Retinal pigment epithelial cell (primary cell): Measurements from ENCODE around the gene DNAH10.

Experiments
- DNase-seq: peaks from one replicate; pipeline ENCODE4 v3.0.0-alpha.2; 2010; ENCODE audit warnings: low read depth
- H3K4me3 ChIP-seq: 2 replicates; pipeline ENCODE4 v1.5.1; 2011; ENCODE audit warnings: mild to moderate bottlenecking, low read length, control low read depth, moderate library complexity
- CTCF ChIP-seq: conservative IDR thresholded peaks from 2 replicates; pipeline ENCODE4 v1.5.1; 2011; ENCODE audit warnings: low read depth, low read length, control low read depth, inconsistent platforms

DNAH10 gene

GRCh38 chr12:123936956-123937706 is 175.0 kb downstream of the DNAH10 start:
- DNase-seq, result no peak
- H3K4me3 ChIP-seq, result no peak overlapping the region
- TF ChIP-seq CTCF, result no peak

GRCh38 chr12:123937707-123938591 is 175.8 kb downstream of the DNAH10 start:
- no peak for TF ChIP-seq CTCF
- no peak overlapping the region for H3K4me3 ChIP-seq
- DNase-seq, result peak; percentile 27

- peak; percentile 69 for TF ChIP-seq CTCF
- H3K4me3 ChIP-seq, result no peak overlapping the region
- no peak for DNase-seq
These were observed 176.8 kb downstream of the DNAH10 start for GRCh38 chr12:123938679-123939480.

- no peak overlapping the region for H3K4me3 ChIP-seq
- TF ChIP-seq CTCF, result no peak
- no peak for DNase-seq
These were observed 177.9 kb downstream of the DNAH10 start for GRCh38 chr12:123939716-123940626.

- no peak for TF ChIP-seq CTCF
- no peak overlapping the region for H3K4me3 ChIP-seq
- no peak for DNase-seq
These were observed 178.5 kb downstream of the DNAH10 start for GRCh38 chr12:123940627-123940966.

- no peak for TF ChIP-seq CTCF
- DNase-seq, result no peak
- no peak overlapping the region for H3K4me3 ChIP-seq
These were observed 178.9 kb downstream of the DNAH10 start for GRCh38 chr12:123941000-123941399.
